ENCODE measurements around the gene ATF7. TPM values are rescaled to one million over a fixed set of nuclear protein-coding genes. Genes with fewer than 3 reads are reported as not detected.

ATF7 gene
- total and polyA plus RNA-seq, 8 donors, result 48.7 to 72.5 (median 63.4) TPM

GRCh38 chr12:53624458-53624857 is 1.7 kb downstream of the ATF7 start:
- no peak for TF ChIP-seq CTCF (IDR thresholded peaks at IDR 0.05)
- intact Hi-C loops (cut with DNase I), result no loop called here
- no peaks in the 10 kb centered on the region for H3K9me3 ChIP-seq
- H3K27ac ChIP-seq, result peak overlapping the region; percentile 91 to 95
- no peaks in the 10 kb centered on the region for H3K27me3 ChIP-seq
- H3K4me3 ChIP-seq, result peak overlapping the region; percentile 47 to 80
- peak; percentile 2 for ATAC-seq
- H3K36me3 ChIP-seq, result no peaks in the 10 kb centered on the region
- DNase-seq, result peak in 1 of 4 donors; percentile 62
- peaks cover 25 to 62% of the 10 kb centered on the region in 2 donors for H3K4me1 ChIP-seq

GRCh38 chr12:53623548-53624385 is 2.4 kb downstream of the ATF7 start:
- ATAC-seq, result peak; percentile 20
- peak in 2 of 4 donors; percentile 40 to 67 for DNase-seq
- no peaks in the 10 kb centered on the region for H3K27me3 ChIP-seq
- intact Hi-C loops (cut with DNase I), result no loop called here
- no peaks in the 10 kb centered on the region for H3K9me3 ChIP-seq
- no peak for TF ChIP-seq CTCF (IDR thresholded peaks at IDR 0.05)
- H3K27ac ChIP-seq, result peak overlapping the region; percentile 91 to 95
- peaks cover 31 to 69% of the 10 kb centered on the region in 2 donors for H3K4me1 ChIP-seq
- peak overlapping the region; percentile 47 to 80 for H3K4me3 ChIP-seq
- H3K36me3 ChIP-seq, result no peaks in the 10 kb centered on the region

DNA sequence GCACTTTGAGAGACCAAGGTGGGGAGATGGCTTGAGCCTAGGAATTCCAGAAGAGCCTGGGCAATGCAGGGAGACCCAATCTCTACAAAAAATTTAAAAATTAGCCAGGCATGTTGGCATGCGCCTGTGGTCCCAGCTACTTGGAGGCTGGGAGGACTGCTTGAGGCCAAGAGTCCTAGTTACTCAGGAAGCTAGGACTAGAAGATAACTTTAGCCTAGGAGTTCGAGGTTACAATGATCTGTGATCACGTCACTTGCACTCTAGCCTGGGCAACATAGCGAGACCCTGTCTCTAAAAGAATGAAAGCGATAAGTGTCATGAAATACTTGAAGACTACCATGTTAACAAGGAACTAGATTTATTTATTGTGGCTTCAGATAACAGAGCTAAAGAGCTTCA is 3.5 kb downstream of the ATF7 start:
- H3K4me3 ChIP-seq, result no peak overlapping the region
- no peaks in the 10 kb centered on the region for H3K9me3 ChIP-seq
- H3K27ac ChIP-seq, result peak overlapping the region; percentile 91 to 95
- no peak for ATAC-seq
- H3K36me3 ChIP-seq, result no peaks in the 10 kb centered on the region
- TF ChIP-seq CTCF (IDR thresholded peaks at IDR 0.05), result no peak
- no peaks in the 10 kb centered on the region for H3K27me3 ChIP-seq
- intact Hi-C loops (cut with DNase I), result no loop called here
- peaks cover 40 to 80% of the 10 kb centered on the region in 2 donors for H3K4me1 ChIP-seq
- no peak for DNase-seq

- H3K27ac ChIP-seq, result peak overlapping the region; percentile 71 to 81
- intact Hi-C loops (cut with DNase I), result no loop called here
- no peak for ATAC-seq
- H3K27me3 ChIP-seq, result no peaks in the 10 kb centered on the region
- peak overlapping the region; percentile 7 to 26 for H3K4me3 ChIP-seq
- no peak for TF ChIP-seq CTCF (IDR thresholded peaks at IDR 0.05)
- no peak for DNase-seq
- H3K4me1 ChIP-seq, result peaks cover 29 to 76% of the 10 kb centered on the region in 2 donors
- no peaks in the 10 kb centered on the region for H3K9me3 ChIP-seq
- peaks cover 0 to 19% of the 10 kb centered on the region in 2 donors for H3K36me3 ChIP-seq
Observed at GRCh38 chr12:53618275-53618674, 7.9 kb downstream of the ATF7 start.

- TF ChIP-seq CTCF (IDR thresholded peaks at IDR 0.05), result no peak
- no peaks in the 10 kb centered on the region for H3K27me3 ChIP-seq
- H3K4me3 ChIP-seq, result peak overlapping the region; percentile 7 to 26
- peak overlapping the region; percentile 71 to 81 for H3K27ac ChIP-seq
- no peaks in the 10 kb centered on the region for H3K9me3 ChIP-seq
- no peak for DNase-seq
- H3K36me3 ChIP-seq, result peaks cover 0 to 19% of the 10 kb centered on the region in 2 donors
- peaks cover 23 to 72% of the 10 kb centered on the region in 2 donors for H3K4me1 ChIP-seq
- ATAC-seq, result no peak
- intact Hi-C loops (cut with DNase I), result no loop called here
Observed at GRCh38 chr12:53617700-53618099, 8.5 kb downstream of the ATF7 start.

All from left lung (tissue), 10 donors.